Measurements from ENCODE around the gene ASTL. TPM values are rescaled to one million over a fixed set of nuclear protein-coding genes. Genes with fewer than 3 reads are reported as not detected.

ASTL gene
- total and polyA plus RNA-seq, 2 donors (not counting 3 experiments of a cell fraction or from before 2014, with no cell fraction given) = not detected

DNA sequence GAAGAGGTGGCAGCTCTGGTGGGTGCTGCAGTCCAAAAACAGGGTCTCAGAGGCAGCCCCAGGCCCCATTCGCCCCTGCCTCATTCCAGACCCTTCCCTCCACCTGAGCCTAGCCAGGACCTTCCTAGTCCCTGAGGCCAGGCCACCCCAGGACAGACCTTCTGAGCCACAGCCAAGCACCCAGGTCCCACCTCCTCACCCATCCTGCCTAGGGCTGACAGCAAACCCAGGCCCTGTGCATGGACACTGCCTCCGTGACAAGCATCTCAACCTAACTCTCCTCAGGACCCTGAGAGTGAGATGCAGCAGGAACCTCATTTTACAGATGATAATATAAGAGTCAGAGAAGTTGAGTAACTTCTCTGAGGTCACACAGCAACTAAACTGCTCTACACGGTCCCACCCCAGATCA is 37.4 kb downstream of the ASTL start:
- Histone ChIP-seq H3K9me3 (replicated peaks; ENCODE audit: control insufficient read depth, insufficient read depth, low read length) (no peaks in the 10 kb centered on the region), H2AFZ (ENCODE audit: low read depth, low read length) (no peak overlapping the region), H3K27me3 (ENCODE audit: control insufficient read depth in 2 of 2, insufficient read depth in 2 of 2, low read length in 2 of 2) (peaks cover 0 to 2% of the 10 kb centered on the region in 2 experiments), H3K4me2 (ENCODE audit: insufficient read depth, low read length) (no peak overlapping the region), H3K4me1 (ENCODE audit: control insufficient read depth, extremely low read depth, insufficient read depth, low read length) (no peaks in the 10 kb centered on the region), H3K79me2 (ENCODE audit: control insufficient read depth, insufficient read depth, low read length) (no peaks in the 10 kb centered on the region), H3K27ac (ENCODE audit: insufficient read depth, low read depth, low read length) (no peak overlapping the region), H3K9me1 (replicated peaks; ENCODE audit: control insufficient read depth, extremely low read depth, insufficient read depth, low read length) (no peaks in the 10 kb centered on the region), H3K4me3 (replicated peaks in 1 of 3; ENCODE audit: insufficient read depth in 1 of 3, low read depth in 1 of 3, low read length in 3 of 3) (no peak overlapping the region), H3K36me3 (ENCODE audit: control insufficient read depth in 2 of 2, extremely low read depth in 1 of 2, insufficient read depth in 2 of 2, low read length in 2 of 2) (no peaks in the 10 kb centered on the region), H4K20me1 (replicated peaks; ENCODE audit: control insufficient read depth, extremely low read depth, insufficient read depth, low read length) (no peaks in the 10 kb centered on the region), H3K9ac (replicated peaks; ENCODE audit: extremely low read depth, insufficient read depth, low read length) (no peak overlapping the region)
- CTCF ChIA-PET = no interaction called here
- DNase-seq (ENCODE audit: low read depth, low spot score) (no peak), FAIRE-seq (no peak)
- dilution Hi-C loops (cut with MboI; ENCODE audit: extremely low pct_ligation_motif_present, low sequenced_read_pairs) = no loop called here
- TF ChIP-seq MYC (IDR thresholded peaks at IDR 0.05; ENCODE audit: low read depth, low read length) (no peak), POLR2A (IDR thresholded peaks at IDR 0.05; ENCODE audit: low read depth, low read length) (no peak), POLR2AphosphoS5 (IDR thresholded peaks at IDR 0.05; ENCODE audit: insufficient read depth, low read depth, low read length) (no peak), EZH2 (IDR thresholded peaks at IDR 0.05; ENCODE audit: borderline replicate concordance, low read depth, low read length, severe bottlenecking) (no peak), FOS (IDR thresholded peaks at IDR 0.05; ENCODE audit: borderline replicate concordance, insufficient read depth, low read length) (no peak), JUN (IDR thresholded peaks at IDR 0.05; ENCODE audit: borderline replicate concordance, insufficient read depth, insufficient read length, low read depth) (no peak), GATA2 (IDR thresholded peaks at IDR 0.05; ENCODE audit: insufficient read depth, insufficient read length, low read depth, low read length) (no peak)
- TF ChIP-seq, protein P1, sequence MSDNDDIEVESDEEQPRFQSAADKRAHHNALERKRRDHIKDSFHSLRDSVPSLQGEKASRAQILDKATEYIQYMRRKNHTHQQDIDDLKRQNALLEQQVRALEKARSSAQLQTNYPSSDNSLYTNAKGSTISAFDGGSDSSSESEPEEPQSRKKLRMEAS (IDR thresholded peaks at IDR 0.05; ENCODE audit: insufficient read depth, insufficient read length) = no peak
- TF ChIP-seq, protein P2, sequence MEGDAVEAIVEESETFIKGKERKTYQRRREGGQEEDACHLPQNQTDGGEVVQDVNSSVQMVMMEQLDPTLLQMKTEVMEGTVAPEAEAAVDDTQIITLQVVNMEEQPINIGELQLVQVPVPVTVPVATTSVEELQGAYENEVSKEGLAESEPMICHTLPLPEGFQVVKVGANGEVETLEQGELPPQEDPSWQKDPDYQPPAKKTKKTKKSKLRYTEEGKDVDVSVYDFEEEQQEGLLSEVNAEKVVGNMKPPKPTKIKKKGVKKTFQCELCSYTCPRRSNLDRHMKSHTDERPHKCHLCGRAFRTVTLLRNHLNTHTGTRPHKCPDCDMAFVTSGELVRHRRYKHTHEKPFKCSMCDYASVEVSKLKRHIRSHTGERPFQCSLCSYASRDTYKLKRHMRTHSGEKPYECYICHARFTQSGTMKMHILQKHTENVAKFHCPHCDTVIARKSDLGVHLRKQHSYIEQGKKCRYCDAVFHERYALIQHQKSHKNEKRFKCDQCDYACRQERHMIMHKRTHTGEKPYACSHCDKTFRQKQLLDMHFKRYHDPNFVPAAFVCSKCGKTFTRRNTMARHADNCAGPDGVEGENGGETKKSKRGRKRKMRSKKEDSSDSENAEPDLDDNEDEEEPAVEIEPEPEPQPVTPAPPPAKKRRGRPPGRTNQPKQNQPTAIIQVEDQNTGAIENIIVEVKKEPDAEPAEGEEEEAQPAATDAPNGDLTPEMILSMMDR (IDR thresholded peaks at IDR 0.05; ENCODE audit: extremely low read depth in 1 of 2, insufficient read depth in 1 of 2, low read depth in 1 of 2, low read length in 2 of 2) = no peak
- intact Hi-C loops (cut with micrococcal nuclease) = no loop called here
- POLR2A ChIA-PET = no interaction called here
- no TSS peak for BruUV-seq (replicated peaks)

Data from endothelial cell of umbilical vein (primary cell).